Measurements from ENCODE around the gene GNG11.
"Not testable (repeated sequence)": the region's sequence is repeated elsewhere in the genome, so short reads cannot be mapped to it uniquely, and the experiment has no call there.

GNG11 gene

DNA sequence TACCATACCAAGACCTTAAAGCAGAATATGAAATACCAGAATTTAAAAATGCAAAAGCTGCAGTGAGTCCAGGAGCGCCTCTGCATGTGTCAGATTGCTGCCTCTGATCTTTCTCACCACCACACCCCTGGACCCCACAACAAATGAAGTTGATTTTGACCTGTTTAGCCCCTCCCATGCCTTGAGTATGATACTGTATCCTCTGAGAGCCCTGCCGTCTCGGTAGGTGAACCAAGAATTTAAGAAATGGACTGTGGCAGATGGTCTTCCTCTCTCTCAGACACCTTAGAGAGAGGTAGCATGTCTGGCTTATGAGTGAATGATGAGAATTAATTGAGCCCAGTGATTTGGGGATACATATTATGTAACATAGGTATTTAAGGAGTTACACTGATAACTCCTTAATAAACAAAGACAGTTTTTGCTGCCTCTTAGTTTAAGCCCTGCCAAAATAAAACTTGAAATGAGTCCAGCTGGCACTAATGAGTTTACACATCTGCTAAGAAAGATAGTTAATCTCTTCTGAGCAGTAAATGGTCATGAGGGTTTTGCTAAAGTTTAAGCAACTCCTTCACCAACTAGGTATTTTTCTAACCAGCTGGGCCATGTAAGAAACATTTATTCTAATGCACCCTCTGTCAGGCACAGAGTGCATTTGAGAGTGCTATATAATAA, 26.4 kb upstream of the GNG11 start:
- H3K4me3 ChIP-seq (ENCODE audit: low read length): no peak overlapping the region
- no peaks in the 10 kb centered on the region for H3K9me3 ChIP-seq (ENCODE audit: low read length)
- H2AFZ ChIP-seq (ENCODE audit: low read depth, low read length): no peak overlapping the region
- no peaks in the 10 kb centered on the region for H3K27me3 ChIP-seq (ENCODE audit: insufficient read depth, low read length)
- H3K36me3 ChIP-seq (ENCODE audit: insufficient read depth, low read length): no peaks in the 10 kb centered on the region
- no peaks in the 10 kb centered on the region for H3K4me1 ChIP-seq (ENCODE audit: insufficient read depth, low read length)

DNA sequence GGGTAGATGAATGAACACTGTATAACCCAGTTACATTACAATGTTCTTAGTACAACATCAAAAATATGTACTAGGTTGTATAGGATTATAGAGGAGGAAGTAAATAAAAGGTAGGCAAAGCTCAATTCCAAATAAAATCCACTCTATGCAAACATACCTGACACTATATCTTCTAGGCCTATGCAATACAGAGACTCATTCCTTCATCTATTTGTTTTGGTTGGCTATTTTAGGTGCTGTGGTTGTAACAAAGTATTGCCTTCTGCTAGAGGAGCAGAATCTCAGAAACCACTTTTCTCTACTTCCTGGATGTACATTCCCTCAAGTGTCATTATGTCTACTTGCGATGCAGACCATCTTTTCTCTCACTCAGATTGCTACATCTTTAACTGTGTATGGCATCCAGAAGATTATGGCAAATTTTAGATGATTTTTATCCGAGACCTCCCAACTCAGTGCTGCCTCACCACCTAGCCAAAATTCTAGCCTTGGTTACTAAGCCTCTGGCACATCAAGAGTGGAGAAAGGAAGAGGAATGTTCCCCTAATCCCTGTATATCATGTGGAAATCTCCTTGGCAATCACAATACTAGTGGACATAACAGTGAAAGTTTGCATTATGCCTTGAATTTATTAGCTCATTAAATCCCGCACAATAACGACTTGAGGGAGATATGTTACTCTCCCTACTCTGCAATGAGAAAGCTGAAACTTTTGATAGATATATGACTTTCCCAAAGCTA, 25.5 kb upstream of the GNG11 start:
- H3K36me3 ChIP-seq (ENCODE audit: insufficient read depth, low read length): no peaks in the 10 kb centered on the region
- H3K4me3 ChIP-seq (ENCODE audit: low read length): no peak overlapping the region
- H3K4me1 ChIP-seq (ENCODE audit: insufficient read depth, low read length): no peaks in the 10 kb centered on the region
- no peaks in the 10 kb centered on the region for H3K9me3 ChIP-seq (ENCODE audit: low read length)
- no peak overlapping the region for H2AFZ ChIP-seq (ENCODE audit: low read depth, low read length)
- no peaks in the 10 kb centered on the region for H3K27me3 ChIP-seq (ENCODE audit: insufficient read depth, low read length)

DNA sequence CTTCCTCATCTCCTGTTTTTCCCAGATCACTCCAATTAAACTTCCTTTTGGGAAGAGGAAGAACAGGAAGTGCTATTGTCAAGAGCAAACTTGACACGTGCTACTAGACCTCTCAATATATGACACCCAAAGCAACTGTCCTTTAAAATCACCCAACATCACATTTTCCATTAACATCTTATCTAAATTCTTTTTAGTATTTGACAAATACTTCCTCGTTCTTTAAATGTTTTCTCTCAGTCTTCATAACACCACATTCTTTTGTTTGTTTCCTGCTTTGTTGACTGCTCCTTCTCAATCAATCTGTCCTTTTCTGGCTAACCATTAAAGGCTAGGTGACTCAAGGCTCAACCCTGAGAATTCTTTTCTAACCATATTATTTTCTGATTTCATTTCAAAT, 23.9 kb upstream of the GNG11 start:
- H3K9me3 ChIP-seq (ENCODE audit: low read length): no peaks in the 10 kb centered on the region
- no peak overlapping the region for H2AFZ ChIP-seq (ENCODE audit: low read depth, low read length)
- no peaks in the 10 kb centered on the region for H3K4me1 ChIP-seq (ENCODE audit: insufficient read depth, low read length)
- no peak overlapping the region for H3K4me3 ChIP-seq (ENCODE audit: low read length)
- no peaks in the 10 kb centered on the region for H3K27me3 ChIP-seq (ENCODE audit: insufficient read depth, low read length)
- no peaks in the 10 kb centered on the region for H3K36me3 ChIP-seq (ENCODE audit: insufficient read depth, low read length)

DNA sequence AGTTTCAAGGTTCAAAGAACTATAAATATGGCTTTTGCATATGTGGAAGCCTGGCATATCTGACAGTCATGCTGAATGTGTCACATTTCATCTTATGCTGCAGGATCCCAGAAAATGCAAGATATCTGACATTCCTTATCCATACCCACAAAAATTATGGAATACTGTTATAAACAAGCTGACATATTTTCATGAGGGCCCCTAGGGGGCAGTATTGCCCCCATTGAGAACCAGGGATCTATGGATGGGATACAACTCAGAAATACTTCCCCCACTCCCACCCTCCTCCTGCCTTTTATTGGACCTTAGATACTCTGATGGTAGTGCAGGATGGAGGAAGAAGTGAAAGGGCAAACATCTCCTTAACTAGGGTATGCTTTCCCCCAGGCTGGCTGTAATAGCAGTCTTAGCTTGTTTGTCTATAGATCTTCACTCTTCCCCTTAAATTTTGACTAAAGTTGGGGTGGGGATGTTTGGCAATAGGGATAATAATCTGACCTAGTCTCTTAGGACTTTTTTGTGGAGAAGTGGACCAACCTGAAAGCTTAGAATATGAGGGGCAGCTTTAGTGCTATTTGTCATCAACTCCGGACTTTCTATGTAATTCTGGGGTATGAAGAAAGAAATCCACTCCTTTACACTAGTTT, 18.6 kb upstream of the GNG11 start:
- Histone ChIP-seq H3K9me3 (ENCODE audit: low read length) (no peaks in the 10 kb centered on the region), H3K36me3 (ENCODE audit: insufficient read depth, low read length) (no peaks in the 10 kb centered on the region), H3K27me3 (ENCODE audit: insufficient read depth, low read length) (no peaks in the 10 kb centered on the region), H3K4me1 (ENCODE audit: insufficient read depth, low read length) (no peaks in the 10 kb centered on the region), H3K4me3 (ENCODE audit: low read length) (no peak overlapping the region), H2AFZ (ENCODE audit: low read depth, low read length) (no peak overlapping the region)

DNA sequence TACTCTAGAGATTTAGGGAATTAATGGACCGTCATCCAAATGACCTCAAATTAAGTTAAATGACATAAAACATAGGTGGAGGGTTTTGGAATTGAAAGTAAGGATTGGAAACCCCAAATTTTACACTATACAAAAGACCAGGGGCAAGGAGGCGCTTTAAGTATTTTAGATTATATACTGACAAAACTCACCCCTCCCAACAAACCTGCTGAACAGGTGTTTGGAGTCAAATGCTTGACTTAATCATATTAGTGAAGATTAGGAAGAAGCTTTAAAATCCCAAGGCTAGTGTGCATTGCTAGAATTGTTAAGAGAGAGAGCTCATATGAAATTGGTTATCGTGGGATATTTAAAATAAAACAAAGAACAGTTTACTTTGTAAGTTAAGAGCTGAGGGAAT, 15.3 kb upstream of the GNG11 start, which contains the start of gene GNGT1:
Gene GNGT1 (plus strand): TSS at position 301 of the 400 bp plus-strand sequence. CDS start 180 bp downstream, outside the sequence.
- Histone ChIP-seq H3K4me3 (ENCODE audit: low read length) (no peak within 1 kb of the TSS), H3K4me1 (ENCODE audit: insufficient read depth, low read length) (peaks cover 8% of the 10 kb centered on the region), H3K9me3 (ENCODE audit: low read length) (no peaks in the 10 kb centered on the region), H3K27me3 (ENCODE audit: insufficient read depth, low read length) (no peaks in the 10 kb centered on the region), H2AFZ (ENCODE audit: low read depth, low read length) (no peak within 1 kb of the TSS), H3K36me3 (ENCODE audit: insufficient read depth, low read length) (no peaks in the 10 kb centered on the region)

DNA sequence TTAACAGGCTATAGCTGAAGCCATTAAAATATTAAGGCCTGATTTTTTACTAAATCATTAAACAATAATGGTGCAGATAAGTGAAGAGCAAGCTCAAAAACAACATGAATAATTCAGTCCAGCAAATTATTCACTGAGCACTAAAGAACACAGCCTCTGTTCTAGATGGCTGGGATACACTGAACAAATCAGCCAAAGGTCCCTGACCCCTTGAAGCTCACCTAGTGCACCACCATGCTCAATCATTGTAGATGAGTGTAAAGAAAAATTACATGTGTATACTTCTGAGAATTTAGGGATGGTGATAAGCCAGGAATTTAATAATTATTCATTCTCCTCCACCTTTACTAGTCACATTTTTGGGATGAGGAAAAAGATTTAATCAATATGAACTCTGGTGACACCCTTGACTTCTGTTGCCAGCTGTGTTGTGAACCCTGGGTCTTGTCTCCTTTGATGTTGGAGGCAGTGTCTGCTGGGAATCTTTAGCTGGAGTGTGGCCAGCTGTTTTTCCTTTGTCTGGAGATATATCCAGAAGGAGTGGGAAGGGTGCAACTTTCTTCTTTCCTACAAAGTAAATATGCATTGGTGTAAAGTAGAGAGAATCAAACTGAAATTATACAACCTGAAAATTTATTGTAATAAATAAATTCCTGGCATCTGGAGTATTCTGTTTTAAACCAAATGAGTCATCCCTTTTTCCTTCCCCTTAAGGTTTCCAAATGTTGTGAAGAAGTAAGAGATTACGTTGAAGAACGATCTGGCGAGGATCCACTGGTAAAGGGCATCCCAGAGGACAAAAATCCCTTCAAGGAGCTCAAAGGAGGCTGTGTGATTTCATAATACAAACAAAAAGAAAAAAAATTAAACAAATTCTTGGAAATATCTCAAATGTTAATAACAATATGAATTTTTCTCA, 11.2 kb upstream of the GNG11 start:
- Histone ChIP-seq H3K9me3 (ENCODE audit: low read length) (no peaks in the 10 kb centered on the region), H3K4me1 (ENCODE audit: insufficient read depth, low read length) (peaks cover 8% of the 10 kb centered on the region), H2AFZ (ENCODE audit: low read depth, low read length) (no peak overlapping the region), H3K36me3 (ENCODE audit: insufficient read depth, low read length) (no peaks in the 10 kb centered on the region), H3K27me3 (ENCODE audit: insufficient read depth, low read length) (no peaks in the 10 kb centered on the region), H3K4me3 (ENCODE audit: low read length) (no peak overlapping the region)

DNA sequence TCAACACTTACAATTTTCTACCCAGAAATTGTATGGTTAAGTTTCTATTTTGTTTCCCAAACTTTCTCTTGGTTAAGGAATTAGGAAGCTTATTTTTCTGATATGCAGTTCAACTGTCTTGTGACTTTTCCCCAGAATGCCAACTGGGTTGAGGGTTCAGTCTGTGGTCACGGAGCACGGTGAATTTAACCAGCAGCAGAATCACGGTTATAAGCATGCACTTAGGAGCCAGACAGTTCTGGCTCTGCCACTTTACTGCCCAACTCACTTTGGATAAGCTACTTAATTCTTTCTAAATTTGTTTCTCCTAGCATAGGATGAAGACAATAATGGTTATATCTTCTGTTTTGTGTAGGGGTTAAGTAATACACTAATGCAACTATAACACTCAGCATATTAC, 10.3 kb upstream of the GNG11 start:
- H3K4me3 ChIP-seq (ENCODE audit: low read length); H2AFZ ChIP-seq (ENCODE audit: low read depth, low read length); H3K27me3 ChIP-seq (ENCODE audit: insufficient read depth, low read length); H3K4me1 ChIP-seq (ENCODE audit: insufficient read depth, low read length); H3K36me3 ChIP-seq (ENCODE audit: insufficient read depth, low read length); H3K9me3 ChIP-seq (ENCODE audit: low read length): not testable (repeated sequence)

DNA sequence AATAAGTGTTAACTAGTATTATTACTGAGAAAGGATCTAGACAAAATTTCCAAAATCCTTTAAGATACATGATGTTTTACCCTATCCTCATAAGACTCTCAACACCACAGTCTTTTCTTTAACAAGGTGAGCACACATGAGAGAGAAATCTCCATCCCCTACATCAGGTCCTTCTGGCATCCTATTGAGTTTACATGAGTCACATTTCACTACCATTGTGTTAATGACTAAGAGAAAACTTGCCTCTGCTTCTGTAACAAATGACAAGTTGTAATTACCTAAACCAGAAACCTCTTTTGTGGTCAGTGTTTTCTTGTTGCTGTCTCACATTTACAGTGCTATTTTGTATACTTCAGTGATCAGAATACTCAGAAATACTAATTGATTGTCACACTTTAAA, 9.9 kb upstream of the GNG11 start:
- not testable (repeated sequence) for H3K4me3 ChIP-seq (ENCODE audit: low read length); H3K4me1 ChIP-seq (ENCODE audit: insufficient read depth, low read length); H3K27me3 ChIP-seq (ENCODE audit: insufficient read depth, low read length); H2AFZ ChIP-seq (ENCODE audit: low read depth, low read length); H3K9me3 ChIP-seq (ENCODE audit: low read length); H3K36me3 ChIP-seq (ENCODE audit: insufficient read depth, low read length)

DNA sequence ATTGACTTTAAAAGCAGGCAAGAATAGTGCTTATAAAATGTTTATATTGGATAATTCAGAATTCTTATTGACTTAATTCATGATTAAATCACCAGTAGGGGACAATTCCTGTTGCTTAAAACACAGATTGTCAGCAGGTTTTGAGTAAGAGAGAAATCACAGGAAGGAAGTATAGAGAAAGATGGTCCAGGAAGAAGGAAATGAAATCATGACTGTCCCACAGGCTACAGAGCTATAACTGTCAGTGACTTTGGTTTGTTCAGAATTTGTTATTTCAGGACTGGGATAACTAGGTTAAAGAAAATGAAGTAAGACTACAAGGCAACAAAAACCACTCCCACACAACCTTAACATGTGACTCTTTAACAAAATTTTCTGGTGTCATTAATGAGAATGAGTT, 8.3 kb upstream of the GNG11 start:
- Histone ChIP-seq H3K4me1 (ENCODE audit: insufficient read depth, low read length) (peaks cover 8% of the 10 kb centered on the region), H3K27me3 (ENCODE audit: insufficient read depth, low read length) (no peaks in the 10 kb centered on the region), H3K9me3 (ENCODE audit: low read length) (no peaks in the 10 kb centered on the region), H3K4me3 (ENCODE audit: low read length) (no peak overlapping the region), H2AFZ (ENCODE audit: low read depth, low read length) (no peak overlapping the region), H3K36me3 (ENCODE audit: insufficient read depth, low read length) (no peaks in the 10 kb centered on the region)

DNA sequence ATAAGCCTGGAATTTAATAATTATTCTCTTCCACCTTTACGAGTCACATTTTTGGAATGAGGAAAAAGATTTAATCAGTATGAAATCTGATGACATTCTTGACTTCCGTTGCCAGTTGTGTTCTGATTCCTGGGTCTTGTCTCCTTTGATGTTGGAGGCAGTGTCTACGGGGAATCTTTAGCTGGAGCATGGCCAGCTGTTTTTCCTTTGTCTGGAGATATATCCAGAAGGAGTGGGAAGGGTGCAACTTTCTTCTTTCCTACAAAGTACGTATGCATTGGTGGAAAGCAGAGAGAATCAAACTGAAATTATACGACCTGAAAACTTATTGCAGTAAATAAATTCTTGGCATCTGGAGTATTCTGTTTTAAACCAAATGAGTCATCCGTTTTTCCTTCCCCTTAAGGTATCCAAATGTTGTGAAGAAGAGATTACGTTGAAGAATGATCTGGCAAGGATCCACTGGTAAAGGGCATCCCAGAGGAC, 6.9 kb upstream of the GNG11 start:
- no peak overlapping the region for H2AFZ ChIP-seq (ENCODE audit: low read depth, low read length)
- no peaks in the 10 kb centered on the region for H3K27me3 ChIP-seq (ENCODE audit: insufficient read depth, low read length)
- H3K36me3 ChIP-seq (ENCODE audit: insufficient read depth, low read length): no peaks in the 10 kb centered on the region
- H3K4me1 ChIP-seq (ENCODE audit: insufficient read depth, low read length): peaks cover 8% of the 10 kb centered on the region
- no peaks in the 10 kb centered on the region for H3K9me3 ChIP-seq (ENCODE audit: low read length)
- no peak overlapping the region for H3K4me3 ChIP-seq (ENCODE audit: low read length)

DNA sequence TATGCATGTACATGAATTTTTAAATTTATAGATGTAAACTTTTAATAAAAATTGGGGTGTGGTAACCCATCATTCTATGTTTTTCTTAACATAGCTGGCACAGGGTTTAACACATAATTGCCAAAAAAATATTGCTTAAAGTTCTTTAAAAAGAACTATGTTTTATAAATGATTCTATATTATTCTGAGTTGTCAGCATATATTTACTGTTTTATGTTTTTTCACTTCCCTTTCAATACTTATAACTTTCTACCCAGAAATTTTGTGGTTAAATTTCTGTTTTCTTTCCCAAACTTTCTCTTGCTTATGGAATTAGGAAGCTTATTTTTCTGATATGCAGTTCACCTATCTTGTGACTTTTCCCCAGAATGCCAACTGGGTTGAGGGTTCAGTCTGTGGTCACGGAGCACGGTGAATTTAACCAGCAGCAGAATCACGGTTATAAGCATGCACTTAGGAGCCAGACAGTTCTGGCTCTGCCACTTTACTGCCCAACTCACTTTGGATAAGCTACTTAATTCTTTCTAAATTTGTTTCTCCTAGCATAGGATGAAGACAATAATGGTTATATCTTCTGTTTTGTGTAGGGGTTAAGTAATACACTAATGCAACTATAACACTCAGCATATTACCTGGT, 6.2 kb upstream of the GNG11 start:
- not testable (repeated sequence) for H2AFZ ChIP-seq (ENCODE audit: low read depth, low read length); H3K4me1 ChIP-seq (ENCODE audit: insufficient read depth, low read length); H3K36me3 ChIP-seq (ENCODE audit: insufficient read depth, low read length); H3K9me3 ChIP-seq (ENCODE audit: low read length); H3K4me3 ChIP-seq (ENCODE audit: low read length); H3K27me3 ChIP-seq (ENCODE audit: insufficient read depth, low read length)

DNA sequence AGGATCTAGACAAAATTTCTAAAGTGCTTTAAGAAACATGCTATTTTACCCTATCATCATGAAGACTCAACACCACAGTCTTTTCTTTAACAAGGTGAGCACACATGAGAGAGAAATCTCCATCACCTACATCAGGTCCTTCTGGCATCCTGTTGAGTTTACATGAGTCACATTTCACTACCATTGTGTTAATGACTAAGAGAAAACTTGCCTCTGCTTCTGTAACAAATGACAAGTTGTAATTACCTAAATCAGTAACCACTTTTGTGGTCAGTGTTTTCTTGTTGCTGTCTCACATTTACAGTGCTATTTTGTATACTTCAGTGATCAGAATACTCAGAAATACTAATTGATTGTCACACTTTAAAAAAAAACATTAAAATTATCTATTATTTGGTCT, 5.6 kb upstream of the GNG11 start:
- H3K36me3 ChIP-seq (ENCODE audit: insufficient read depth, low read length); H3K9me3 ChIP-seq (ENCODE audit: low read length); H3K27me3 ChIP-seq (ENCODE audit: insufficient read depth, low read length); H3K4me1 ChIP-seq (ENCODE audit: insufficient read depth, low read length); H3K4me3 ChIP-seq (ENCODE audit: low read length); H2AFZ ChIP-seq (ENCODE audit: low read depth, low read length): not testable (repeated sequence)

Measured in neuron (in vitro differentiated cells).